Putamen (tissue), 1 donor: Measurements from ENCODE around the gene DHRS13.

Experiments used
- DNase-seq: peaks from one replicate; pipeline ENCODE4 v3.0.0-alpha.2; 2016; ENCODE audit warnings: low spot score

Gene DHRS13, protein sequence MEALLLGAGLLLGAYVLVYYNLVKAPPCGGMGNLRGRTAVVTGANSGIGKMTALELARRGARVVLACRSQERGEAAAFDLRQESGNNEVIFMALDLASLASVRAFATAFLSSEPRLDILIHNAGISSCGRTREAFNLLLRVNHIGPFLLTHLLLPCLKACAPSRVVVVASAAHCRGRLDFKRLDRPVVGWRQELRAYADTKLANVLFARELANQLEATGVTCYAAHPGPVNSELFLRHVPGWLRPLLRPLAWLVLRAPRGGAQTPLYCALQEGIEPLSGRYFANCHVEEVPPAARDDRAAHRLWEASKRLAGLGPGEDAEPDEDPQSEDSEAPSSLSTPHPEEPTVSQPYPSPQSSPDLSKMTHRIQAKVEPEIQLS

GRCh38 chr17:28902819-28903545, at the start of gene DHRS13:
TSS of gene DHRS13 (minus strand) at chr17:28903079. CDS start at chr17:28902944, 135 bp downstream.
- peak; percentile 80 for DNase-seq

- DNase-seq: peak; percentile 100
Measured at GRCh38 chr17:28951991-28952975, 49.4 kb upstream of the DHRS13 start.

DNA sequence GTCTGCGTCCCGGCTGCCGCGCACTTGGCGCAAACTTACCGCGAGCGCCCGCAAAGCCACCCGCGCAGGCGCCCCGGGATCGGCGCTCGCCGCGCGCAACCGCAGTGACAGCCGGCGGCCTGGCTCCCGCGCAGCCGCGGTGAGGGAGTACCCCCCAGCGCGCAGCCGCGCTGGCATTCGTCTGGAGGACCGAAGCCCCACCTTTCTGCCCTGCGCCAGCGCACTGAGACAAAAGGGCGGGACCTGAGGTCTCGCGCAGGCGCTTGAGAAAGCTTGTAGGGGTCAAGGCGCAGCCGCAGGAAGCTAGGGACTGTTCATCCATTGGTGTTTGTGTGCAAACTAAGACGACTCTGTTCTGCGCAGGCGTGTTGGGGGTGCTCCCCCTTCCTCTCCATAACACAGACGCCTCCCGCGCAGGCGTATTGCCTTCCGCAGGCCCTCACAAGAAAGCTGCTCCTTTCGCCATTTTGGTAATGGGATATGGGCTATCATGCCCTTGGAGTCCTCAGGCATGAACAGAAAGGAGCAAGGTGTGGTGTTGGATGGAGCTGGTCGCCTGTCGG, 48.6 kb upstream of the DHRS13 start, which contains the start of gene PHF12:
TSS of gene PHF12 (minus strand) at position 91 of the 563 bp plus-strand sequence. CDS start 558 bp downstream, outside the sequence.
- peak; percentile 100 for DNase-seq

DNA sequence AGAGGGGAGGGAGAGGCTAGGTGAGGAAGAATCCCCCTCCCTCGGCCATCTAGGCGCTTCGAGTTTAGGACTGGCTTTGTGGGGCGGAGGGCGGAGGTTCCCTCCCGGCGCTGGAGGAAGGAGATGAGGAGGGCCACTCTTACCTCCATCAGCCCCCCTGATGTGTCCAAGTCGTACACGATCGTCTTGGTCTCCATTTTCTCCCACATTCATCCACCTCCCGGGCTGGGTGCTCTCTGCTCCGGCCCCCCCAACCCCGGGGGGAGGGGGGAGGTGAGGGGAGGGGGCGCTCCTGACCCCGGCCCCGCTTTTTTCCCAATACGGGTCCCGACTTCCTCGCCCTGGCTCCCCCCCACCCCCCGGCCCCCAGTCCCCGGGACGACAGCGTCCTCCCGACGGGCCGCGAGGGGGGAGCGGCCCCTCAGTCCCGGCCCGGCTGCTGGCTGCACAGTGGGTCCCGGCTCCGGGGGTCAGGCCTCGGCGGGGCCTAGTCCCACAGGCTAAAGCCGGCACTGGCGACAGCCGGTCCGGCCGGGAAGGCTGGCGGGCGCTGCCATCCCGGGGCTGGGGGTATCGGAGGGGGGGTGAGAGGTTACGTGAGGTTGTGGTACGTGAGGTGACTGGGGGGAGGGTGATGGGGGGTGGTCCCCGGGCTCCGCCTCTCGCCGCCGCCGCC, 48.0 kb upstream of the DHRS13 start:
- DNase-seq: no peak

DNA sequence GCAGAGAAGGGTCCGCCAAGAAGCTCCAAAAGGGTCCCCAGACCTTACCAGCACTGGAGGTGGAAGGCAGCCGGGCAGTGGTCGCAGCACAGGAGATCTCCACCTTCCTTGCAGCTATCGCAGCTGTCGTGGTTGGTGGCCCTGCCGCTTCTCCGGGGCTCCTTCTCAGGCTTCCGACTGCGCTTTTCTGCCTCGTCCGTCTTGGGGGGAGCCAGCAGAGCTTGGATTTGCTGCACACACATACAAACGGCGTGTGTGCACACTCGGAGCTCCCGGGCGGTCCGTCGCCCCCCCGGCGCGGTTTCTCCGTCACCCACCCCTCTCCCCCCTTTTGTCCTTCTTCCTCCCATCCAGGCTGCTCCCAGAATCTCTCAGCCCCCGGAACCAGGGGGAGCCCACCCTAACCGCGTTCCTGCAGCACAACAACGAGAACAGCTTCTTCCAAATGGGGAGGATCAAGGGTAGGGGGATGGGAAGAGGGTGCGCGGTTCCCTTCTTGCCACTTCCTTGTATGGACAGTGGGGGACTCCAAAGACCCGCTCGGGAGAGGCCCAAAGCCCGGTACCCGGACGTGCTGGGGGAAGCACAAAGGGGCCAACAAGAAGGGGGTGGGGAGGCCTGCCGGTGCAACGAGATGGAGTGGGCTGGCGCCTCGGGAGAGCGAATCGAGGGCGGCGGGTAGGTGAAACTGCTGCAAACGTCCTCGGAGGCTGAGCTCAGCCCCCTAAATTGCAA, 47.3 kb upstream of the DHRS13 start:
- DNase-seq: peak; percentile 61

DNA sequence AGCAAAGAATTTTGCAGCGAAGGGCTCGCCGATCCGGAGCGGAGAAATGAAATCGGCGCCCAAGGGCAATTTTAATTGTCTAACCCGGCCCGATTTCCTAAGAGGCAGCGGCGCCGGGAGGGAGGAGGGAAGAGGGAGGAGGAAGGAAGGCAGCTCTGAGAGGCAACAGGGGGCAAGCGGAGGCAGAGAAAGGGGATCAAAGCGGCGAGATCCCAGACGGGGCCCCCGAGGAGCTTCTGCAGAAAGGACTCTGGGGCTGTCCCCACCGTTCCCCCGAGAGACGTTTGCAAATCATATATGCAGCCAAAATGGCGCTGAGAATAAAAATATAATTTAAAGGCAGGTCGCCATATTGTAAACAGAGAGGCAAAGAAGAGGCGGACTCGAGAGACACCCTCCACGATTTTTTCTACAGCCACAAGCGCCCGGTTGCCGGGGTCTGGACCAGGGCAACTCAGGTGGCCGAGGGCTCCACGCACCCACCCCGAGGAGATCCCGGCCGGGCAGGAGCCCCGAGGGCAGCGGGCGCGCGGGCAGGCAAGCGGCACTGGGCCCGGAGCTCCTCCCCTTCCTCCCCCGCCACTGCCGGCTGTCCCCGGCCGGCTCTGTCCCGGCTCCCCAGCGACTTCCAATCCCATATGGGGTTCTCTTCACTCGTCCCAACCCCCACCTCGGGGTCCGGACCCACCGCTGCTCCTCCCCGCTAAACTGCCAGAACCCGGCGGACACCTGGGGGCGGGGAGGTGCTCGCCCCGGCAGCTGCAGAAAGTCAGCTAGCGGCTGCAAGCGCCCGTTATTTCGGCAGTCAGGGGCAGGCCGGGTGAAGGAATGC, 46.5 kb upstream of the DHRS13 start:
- DNase-seq: peak; percentile 68

DNA sequence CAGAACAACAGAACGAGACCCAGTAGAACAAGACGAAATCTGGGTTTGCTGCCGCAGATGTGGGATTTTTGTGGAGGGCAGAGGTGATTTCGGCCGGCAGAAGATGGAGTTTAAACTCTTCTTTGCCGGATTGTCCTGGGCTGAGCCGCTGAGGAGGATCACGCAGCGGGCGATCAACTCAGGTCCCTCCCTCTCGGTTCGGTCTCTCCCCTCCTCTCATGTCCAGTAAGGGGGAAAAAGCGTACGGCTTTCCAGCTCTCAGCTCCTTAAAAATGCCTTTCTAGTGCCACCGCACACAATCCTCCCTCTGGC, 46.0 kb upstream of the DHRS13 start:
- no peak for DNase-seq

DNA sequence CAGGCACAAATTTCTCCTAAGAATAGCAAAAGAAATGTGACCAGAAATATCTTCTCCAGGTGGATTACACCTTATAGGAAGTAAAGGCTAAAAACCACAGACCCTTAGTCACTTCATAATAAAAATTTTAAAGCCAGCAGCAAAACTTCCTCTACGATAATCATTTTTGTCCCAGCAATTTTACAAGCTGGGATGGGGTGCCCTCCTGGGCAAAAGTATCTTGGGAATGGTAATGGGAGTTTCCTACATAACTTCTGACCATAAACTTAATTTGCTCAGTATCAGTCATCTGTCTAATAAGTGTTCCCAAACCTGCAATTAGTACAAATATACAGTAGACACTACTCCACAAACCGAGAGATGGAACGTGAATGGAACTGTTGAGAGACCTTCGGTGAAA, 45.5 kb upstream of the DHRS13 start:
- no peak for DNase-seq

GRCh38 chr17:28947639-28948038, 44.8 kb upstream of the DHRS13 start:
- no peak for DNase-seq

DNA sequence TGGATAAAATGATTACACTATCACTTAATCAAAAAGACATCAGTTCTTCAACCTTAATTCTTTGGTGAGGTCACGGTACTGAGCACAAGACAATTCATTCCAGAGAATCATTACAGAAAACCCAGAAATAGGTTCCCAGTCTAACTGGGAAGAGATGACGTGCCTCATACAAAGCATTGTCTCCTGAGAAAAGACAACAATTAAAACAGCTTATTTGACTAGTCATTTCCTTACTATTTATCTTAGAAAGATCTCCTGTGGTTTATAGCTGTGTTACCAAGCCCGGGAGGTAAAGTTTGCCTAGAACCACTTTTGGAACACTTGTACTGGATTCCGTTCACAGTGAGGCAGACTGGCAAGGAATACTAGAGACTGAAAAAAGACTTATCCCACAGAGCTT, 43.4 kb upstream of the DHRS13 start:
- DNase-seq: no peak

DNA sequence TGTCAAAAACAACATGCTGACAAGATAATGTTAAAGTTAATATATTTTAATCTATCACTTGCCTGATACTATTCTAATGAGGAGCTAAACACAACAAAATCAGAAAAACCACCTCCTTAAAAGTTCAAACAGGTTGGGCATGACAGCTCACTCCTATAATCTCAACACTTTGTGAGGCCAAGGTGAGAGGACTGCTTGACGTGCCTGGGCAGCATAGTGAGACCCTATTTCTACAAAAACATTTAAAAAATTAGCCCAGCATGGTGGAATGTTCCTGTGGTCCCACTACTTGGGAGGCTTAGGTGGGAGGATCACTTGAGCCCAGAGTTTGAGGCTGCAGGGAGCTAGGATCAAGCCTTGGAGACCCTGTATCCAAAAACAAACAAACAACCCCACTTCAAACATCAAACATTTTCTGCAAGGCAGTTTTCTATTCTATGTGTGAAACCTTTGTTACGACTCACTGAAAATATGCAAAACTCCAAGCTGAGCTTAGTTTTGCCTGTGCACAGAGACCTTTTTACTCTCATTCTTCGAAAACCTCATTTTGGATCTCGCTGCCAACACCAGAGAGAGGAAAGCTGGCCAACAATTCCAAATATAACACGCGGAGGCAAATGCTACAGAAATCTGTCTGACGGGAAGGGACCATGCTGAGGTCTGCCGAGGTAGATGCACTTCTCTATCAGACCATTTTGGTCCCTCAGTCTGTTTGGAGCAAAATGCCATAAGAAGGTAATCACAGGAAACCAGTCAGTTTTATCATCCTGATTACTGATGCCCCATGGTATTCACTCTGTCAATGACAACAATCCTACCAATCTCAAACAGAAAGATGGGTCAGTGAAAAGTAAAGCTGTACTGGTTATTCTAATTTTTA, 42.2 kb upstream of the DHRS13 start:
- no peak for DNase-seq

GRCh38 chr17:28944343-28944742, 41.5 kb upstream of the DHRS13 start:
- no peak for DNase-seq

GRCh38 chr17:28942925-28943324, 40.0 kb upstream of the DHRS13 start:
- DNase-seq: no peak

- DNase-seq: no peak
Measured at GRCh38 chr17:28941251-28941650, 38.4 kb upstream of the DHRS13 start.

- DNase-seq: no peak
Measured at GRCh38 chr17:28940675-28941074, 37.8 kb upstream of the DHRS13 start.

DNA sequence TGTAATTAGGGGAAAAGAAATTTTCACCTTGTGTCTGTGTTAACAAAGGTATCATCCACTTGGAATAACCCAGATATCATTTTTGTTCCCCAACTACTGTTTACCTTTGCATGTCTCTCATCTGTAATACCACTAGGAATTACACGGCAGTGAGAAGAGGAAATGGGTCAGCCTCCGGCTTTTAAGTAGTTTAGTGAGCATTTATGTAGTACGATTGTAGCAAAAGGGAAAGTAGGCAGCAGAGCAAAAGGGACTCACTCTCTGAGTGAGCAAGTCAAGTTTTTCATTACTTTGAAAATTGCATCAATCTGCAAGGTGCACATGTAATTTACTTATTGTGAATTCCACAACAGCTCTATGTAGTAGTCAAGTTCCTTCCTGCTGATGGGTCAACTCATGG, 37.3 kb upstream of the DHRS13 start:
- DNase-seq: no peak

GRCh38 chr17:28938552-28938951, 35.7 kb upstream of the DHRS13 start:
- peak; percentile 67 for DNase-seq

DNA sequence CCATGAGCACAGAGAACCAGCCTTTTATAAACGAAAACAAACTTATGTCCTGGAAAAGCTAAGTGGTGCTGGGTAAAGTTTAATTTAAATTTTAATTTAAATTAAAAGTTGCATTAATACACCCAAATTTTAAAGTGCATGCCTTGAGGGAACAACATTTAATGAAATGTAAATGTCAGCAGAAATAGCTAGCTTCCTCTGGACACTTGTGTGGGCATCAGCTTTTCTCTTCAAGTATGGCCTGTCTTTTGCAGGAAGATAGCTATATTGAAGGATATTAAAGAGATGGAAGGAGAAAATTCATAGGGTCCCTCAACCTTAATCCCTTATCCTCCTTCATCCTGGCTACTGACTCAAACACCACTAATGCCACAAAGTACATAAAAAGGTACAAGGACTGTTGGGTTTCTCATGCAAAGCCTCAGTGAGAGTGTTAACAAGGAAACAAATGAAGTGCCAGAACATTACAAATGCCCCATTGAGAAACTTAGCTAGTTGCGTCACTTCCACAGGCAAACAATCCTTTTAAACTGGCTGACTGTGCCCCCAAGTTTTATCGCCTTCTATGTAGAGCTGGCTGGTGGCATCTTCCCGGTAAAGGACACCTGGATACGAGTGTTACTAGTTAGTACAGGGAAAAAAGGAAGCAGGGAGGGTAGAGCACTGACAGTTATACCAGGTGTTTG, 34.3 kb upstream of the DHRS13 start:
- DNase-seq: peak; percentile 90
